HPDE6-E6E7 (cell line): ENCODE data around the gene SLC7A6.

ENCODE experiments used
- DNase-seq: peaks from one replicate; pipeline ENCODE4 v3.0.0; 2011; ENCODE audit warnings: missing footprints; ENCODE audit errors: extremely low spot score

Gene SLC7A6

DNA sequence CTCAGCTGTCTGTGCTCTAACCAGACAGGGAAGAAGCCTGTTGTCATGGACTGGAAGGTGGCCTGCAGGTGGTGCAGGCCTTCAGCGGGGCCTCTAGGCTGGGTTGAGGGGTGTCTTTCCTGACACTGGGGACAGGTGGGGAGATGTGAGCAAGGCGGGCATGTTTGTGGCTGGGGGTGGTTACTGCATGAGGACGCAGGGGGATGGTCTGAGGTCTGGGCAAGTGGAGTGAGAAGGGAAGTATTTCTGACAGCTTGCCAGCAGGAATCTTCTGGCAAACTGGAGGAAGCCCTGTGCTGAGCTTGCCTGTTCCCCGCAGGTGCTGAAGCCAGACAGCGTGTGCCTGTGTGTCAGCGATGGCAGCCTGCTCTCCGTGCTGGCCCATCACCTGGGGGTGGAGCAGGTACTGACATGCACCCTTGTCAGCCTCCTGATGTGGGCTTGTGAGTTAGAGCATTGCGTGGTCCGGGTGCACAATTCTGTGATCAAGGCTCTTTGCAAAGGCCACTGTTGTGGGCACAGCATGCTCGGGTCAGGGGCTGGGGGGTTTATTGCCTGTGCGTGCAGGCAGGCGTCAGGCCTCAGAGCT, 82.7 kb downstream of the SLC7A6 start:
- no peak for DNase-seq

DNA sequence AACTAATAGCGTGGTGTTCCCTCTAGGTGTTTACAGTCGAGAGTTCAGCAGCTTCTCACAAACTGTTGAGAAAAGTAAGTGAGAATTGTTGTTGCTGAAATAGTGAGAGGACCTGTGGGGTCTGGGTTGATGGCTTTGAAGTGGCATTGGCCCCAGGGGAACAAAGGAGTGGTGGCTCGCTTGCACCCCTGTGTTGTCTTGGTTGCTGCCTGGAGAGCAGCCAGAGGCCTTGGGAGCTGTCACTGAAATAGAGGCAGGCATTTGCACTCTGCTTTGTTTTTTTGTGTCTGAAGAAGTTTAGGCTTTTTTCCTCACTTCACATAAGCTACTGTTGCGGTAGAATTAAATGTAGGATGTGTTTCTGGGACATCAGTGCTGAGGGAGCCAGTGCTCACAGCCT, 83.3 kb downstream of the SLC7A6 start:
- DNase-seq = no peak

DNA sequence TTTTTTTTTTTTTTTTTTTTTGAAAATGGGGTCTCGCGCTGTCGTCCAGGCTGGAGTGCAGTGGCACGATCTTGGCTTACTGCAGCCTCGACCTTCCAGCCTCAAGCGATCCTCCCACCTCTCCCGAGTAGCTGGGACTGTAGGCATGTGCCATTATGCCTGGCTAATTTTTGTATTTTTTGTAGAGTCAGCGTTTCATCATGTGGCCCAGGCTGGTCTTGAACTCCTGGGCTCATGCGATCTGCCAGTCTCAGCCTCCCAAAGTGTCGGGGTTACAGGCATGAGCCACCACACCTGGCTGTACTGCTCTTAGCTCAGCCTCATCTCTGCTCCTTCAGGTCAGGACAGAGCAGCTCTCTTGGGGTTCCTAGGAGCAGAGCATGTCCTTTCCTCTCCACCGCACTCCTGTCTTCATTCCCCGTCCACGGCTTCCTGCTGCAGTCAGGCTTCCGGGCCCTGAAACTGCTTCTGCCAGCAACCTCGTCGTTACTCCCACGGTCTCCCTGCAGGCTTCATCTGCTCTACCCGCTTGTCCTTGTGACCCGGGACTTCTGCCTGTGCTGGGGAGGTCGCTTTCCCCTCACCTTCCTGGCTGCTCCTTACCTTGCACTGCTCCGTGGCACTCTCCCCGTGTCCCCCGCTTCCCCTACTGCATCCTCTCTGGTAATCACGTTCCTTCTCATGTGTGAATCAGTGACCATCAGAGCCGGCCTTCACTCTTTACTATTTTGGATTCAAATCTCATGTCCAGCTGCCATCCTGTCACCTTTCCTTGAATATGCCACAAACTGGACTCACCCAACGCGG, 84.5 kb downstream of the SLC7A6 start:
- DNase-seq = no peak

DNA sequence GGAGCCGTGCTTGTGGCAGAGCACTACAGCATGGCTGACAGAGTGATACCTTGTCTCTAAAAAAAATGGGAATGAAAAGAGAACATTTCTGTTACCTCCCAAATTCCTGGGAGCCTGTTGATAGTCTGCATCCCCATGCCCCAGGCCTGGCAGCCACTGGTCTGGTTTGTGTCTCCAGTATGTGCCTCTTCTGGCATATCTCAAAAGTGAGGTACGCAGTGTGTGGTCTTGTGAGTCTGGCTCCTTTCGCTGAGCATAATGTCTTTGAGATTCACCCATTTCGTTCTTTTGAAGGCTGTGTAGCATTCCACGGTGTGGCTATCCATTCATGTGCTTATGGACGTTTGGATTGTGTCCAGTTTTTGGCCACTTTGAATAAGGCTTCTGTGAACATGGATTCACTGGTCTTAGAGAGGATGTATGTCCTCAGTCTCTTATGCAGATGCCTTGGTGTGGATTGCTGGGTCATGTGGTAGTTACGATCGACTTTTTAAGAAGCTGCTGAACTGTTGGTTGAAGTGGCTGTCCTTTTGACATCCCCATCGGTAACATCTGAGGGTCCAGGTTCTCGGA, 85.6 kb downstream of the SLC7A6 start:
- no peak for DNase-seq

DNA sequence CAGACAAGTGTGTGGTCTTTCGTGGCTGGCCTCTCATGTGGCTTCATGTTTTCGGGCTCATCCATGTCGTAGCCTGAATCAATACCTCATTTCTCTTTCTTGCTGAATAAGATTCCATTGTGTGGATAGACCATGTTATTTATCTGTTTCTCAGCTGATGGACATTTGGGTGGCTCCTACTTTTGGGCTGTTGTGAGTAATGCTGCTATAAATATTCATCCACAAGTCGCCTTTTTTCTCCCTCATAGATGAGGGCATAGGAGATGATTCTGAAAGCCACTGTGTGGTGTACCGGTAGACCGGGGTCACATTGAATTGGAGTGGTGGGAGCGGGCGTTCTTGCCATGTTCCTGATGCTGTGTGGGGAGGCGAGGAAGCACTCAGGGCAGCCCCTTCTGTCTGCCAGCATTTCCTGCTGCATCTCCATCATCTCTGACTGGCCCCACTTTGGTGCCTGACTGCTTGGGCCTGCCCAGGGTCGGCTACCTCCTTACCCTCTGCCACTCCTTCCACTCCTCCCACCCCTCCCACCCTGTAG, 86.6 kb downstream of the SLC7A6 start:
- DNase-seq = no peak
